C4-2B (cell line): Measurements from ENCODE around the gene ADAM12.

Source experiments
- CTCF ChIP-seq: fragments of 450-650 bp; conservative IDR thresholded peaks from 2 replicates; pipeline ENCODE4 v1.5.1; 2017; ENCODE audit warnings: mild to moderate bottlenecking
- ZFX ChIP-seq: fragments of 450-650 bp; IDR thresholded peaks from 2 replicates; pipeline ENCODE4 v1.6.1; 2017

- TF ChIP-seq CTCF (peak; percentile 82), ZFX (no peak)
These were observed 405.9 kb downstream of the ADAM12 start for GRCh38 chr10:125982260-125982948.
